K562 (cell line): ENCODE measurements around the gene LMNTD2. TPM values are rescaled to one million over a fixed set of nuclear protein-coding genes. Genes with fewer than 3 reads are reported as not detected.

Experiments used
- ATAC-seq: fragments of 200-7000 bp; cut with Tn5 transposase; 3 replicates; pipeline ENCODE4 v1.9.1; 2020; ENCODE audit warnings: moderate library complexity
- BruUV-seq: library from RNA; stranded (reverse); fragments of 400-500 nt; replicated peaks from 2 replicates; lab custom pipeline; 2021; lab: Mats Ljungman, UMichigan
- CTCF ChIA-PET: fragments of 300-600 bp; formaldehyde crosslinking; extraction: SDS; loops from one replicate; lab custom pipeline; 2021; ENCODE audit warnings: low intra/inter-chr PET ratio; lab: Yijun Ruan, JAX
- POLR2A ChIA-PET: fragments of 300-600, 350-650 bp; sonication (Branson Sonifier 250); formaldehyde crosslinking; extraction: SDS; loops from one replicate; lab custom pipeline; 2021; ENCODE audit warnings: antibody characterized with exemption, inconsistent platforms; lab: Yijun Ruan, JAX
- DNase-seq, 4 experiments: peaks; one replicate each; pipeline versions ENCODE4 v3.0.0 to v3.0.0-alpha.2; 2011 to 2018; ENCODE audit warnings: low spot score in 3 of 4, mixed read lengths in 3 of 4; ENCODE audit errors: extremely low read depth in 1 of 4
- FAIRE-seq: peaks from 2 replicates; lab custom pipeline; 2011; peaks lifted over from hg19 to GRCh38; lab: Jason Lieb, UNC
- H2AFZ ChIP-seq: 2 replicates; pipeline ENCODE4 v1.6.0; 2011; ENCODE audit warnings: low read depth, low read length, control low read depth, inconsistent platforms
- H3K27ac ChIP-seq: fragments of 200-600 bp; 3 replicates; pipeline ENCODE4 v1.8.0; 2011; ENCODE audit warnings: low read depth, mild to moderate bottlenecking, control low read depth, inconsistent platforms, low read length, moderate library complexity, mixed read lengths; ENCODE audit errors: extremely low read depth
- H3K27me3 ChIP-seq, 2 experiments: fragments of 300-600 bp in 1 of 2; 2 replicates in 1 of 2; 3 replicates in 1 of 2; pipeline versions ENCODE4 v1.6.0 to v1.8.0; 2011; ENCODE audit warnings: inconsistent platforms in 2 of 2, low read length in 2 of 2, mild to moderate bottlenecking in 1 of 2, mixed read lengths in 1 of 2, moderate library complexity in 1 of 2; ENCODE audit not compliant: control insufficient read depth in 2 of 2, insufficient read depth in 2 of 2
- H3K36me3 ChIP-seq: fragments of 300-600 bp; 3 replicates; pipeline ENCODE4 v1.8.0; 2011; ENCODE audit warnings: mild to moderate bottlenecking, low read length, inconsistent platforms; ENCODE audit not compliant: control insufficient read depth, insufficient read depth
- H3K4me1 ChIP-seq, 2 experiments: fragments of 200-600 bp in 1 of 2; replicated peaks in 1 of 2; 2 replicates in 1 of 2; 3 replicates in 1 of 2; pipeline versions ENCODE4 v1.5.1 to v1.8.0; 2011; ENCODE audit warnings: inconsistent platforms in 2 of 2, low read length in 2 of 2, mild to moderate bottlenecking in 1 of 2, mixed read lengths in 1 of 2, moderate library complexity in 1 of 2; ENCODE audit not compliant: control insufficient read depth in 2 of 2, insufficient read depth in 2 of 2
- H3K4me2 ChIP-seq: 2 replicates; pipeline ENCODE4 v1.6.1; 2011; ENCODE audit warnings: low read length, control low read depth, inconsistent platforms, mixed read lengths; ENCODE audit not compliant: insufficient read depth
- H3K4me3 ChIP-seq: fragments of 200-600 bp; sonication (generic), shearing (Covaris generic); 2 replicates; pipeline ENCODE4 v1.5.1; 2016; ENCODE audit warnings: control low read depth, inconsistent platforms
- H3K79me2 ChIP-seq: fragments of 200-600 bp; 3 replicates; pipeline ENCODE4 v1.8.0; 2011; ENCODE audit warnings: low read length, inconsistent platforms; ENCODE audit not compliant: control insufficient read depth, insufficient read depth
- H3K9ac ChIP-seq, 2 experiments: 2 replicates each; pipeline versions ENCODE4 v1.6.0 to v1.6.1; 2011; ENCODE audit warnings: low read depth in 2 of 2, low read length in 2 of 2, control low read depth in 1 of 2, inconsistent platforms in 1 of 2, mild to moderate bottlenecking in 1 of 2, mixed read lengths in 1 of 2; ENCODE audit not compliant: insufficient read depth in 1 of 2
- H3K9me1 ChIP-seq: one replicate; pipeline ENCODE4 v1.6.0; 2011; ENCODE audit warnings: inconsistent platforms, mild to moderate bottlenecking, low read length, moderate library complexity; ENCODE audit not compliant: control insufficient read depth, insufficient read depth
- H3K9me3 ChIP-seq: replicated peaks from 2 replicates; pipeline ENCODE4 v1.5.1; 2011; ENCODE audit warnings: low read depth, low read length, inconsistent platforms; ENCODE audit not compliant: control insufficient read depth, insufficient read depth
- H4K20me1 ChIP-seq: replicated peaks from 2 replicates; pipeline ENCODE4 v1.6.1; 2011; ENCODE audit warnings: low read length, inconsistent platforms, mixed read lengths; ENCODE audit not compliant: control insufficient read depth, insufficient read depth
- BRD9 ChIP-seq: fragments of 450-650 bp; IDR thresholded peaks from 2 replicates; pipeline ENCODE4 v1.6.1; 2018; ENCODE audit warnings: low read depth; ENCODE audit not compliant: partially characterized antibody
- CBFB ChIP-seq: sonication (generic); formaldehyde crosslinking; IDR thresholded peaks from 2 replicates; pipeline ENCODE4 v1.4.0; 2020; ENCODE audit warnings: mild to moderate bottlenecking, missing genetic modification reagents
- COPS2 ChIP-seq: fragments of 450-650 bp; conservative IDR thresholded peaks from 2 replicates; pipeline ENCODE4 v1.6.1; 2016; ENCODE audit warnings: mild to moderate bottlenecking, moderate library complexity
- ELF1 ChIP-seq: fragments of 200-800 bp; sonication (Bioruptor generic); IDR thresholded peaks from 2 replicates; pipeline ENCODE4 v1.6.1; 2016; ENCODE audit warnings: missing genetic modification characterization, missing compliant biosample characterization
- JUNB ChIP-seq: fragments of 450-650 bp; formaldehyde crosslinking; conservative IDR thresholded peaks from 2 replicates; pipeline ENCODE4 v1.4.0; 2020; ENCODE audit warnings: mild to moderate bottlenecking
- NKRF ChIP-seq: fragments of 450-650 bp; IDR thresholded peaks from 2 replicates; pipeline ENCODE4 v1.6.1; 2016; ENCODE audit warnings: borderline replicate concordance
- PCBP1 ChIP-seq: fragments of 200-400 bp; formaldehyde crosslinking; IDR thresholded peaks from 2 replicates; pipeline ENCODE4 v1.6.1; 2018; ENCODE audit warnings: mild to moderate bottlenecking, low read depth, low read length; ENCODE audit not compliant: poor library complexity, severe bottlenecking
- RBM14 ChIP-seq: fragments of 200-400 bp; formaldehyde crosslinking; IDR thresholded peaks from 2 replicates; pipeline ENCODE4 v1.6.1; 2018; ENCODE audit warnings: low read depth, mild to moderate bottlenecking, low read length, moderate library complexity, borderline replicate concordance; ENCODE audit not compliant: insufficient read depth
- SIRT6 ChIP-seq: IDR thresholded peaks from one replicate; pipeline ENCODE4 v1.6.1; 2012; ENCODE audit warnings: low read depth, mild to moderate bottlenecking, control low read depth, inconsistent platforms, low read length, moderate library complexity
- TCF7 ChIP-seq: sonication (generic); IDR thresholded peaks from 2 replicates; pipeline ENCODE4 v1.6.1; 2016; ENCODE audit warnings: antibody characterized with exemption, borderline replicate concordance
- ZFP36 ChIP-seq: fragments of 150-350 bp; IDR thresholded peaks from 2 replicates; pipeline ENCODE4 v1.6.1; 2018; ENCODE audit warnings: low read length, low read depth; ENCODE audit not compliant: partially characterized antibody
- ZNF347 ChIP-seq: fragments of 450-650 bp; formaldehyde crosslinking; IDR thresholded peaks from 2 replicates; pipeline ENCODE4 v1.4.0; 2020; ENCODE audit warnings: low read depth, mild to moderate bottlenecking, moderate library complexity
- WGBS: fragments of 100-300 bp; shearing (Covaris generic); methylation state at CpG from one replicate; pipeline ENCODE4 v1.1.6; 2016; ENCODE audit warnings: low coverage, mixed read lengths; ENCODE audit not compliant: insufficient coverage; ENCODE audit errors: missing lambda C conversion rate; 5-methylcytosine and 5-hydroxymethylcytosine counted together
- in situ Hi-C: fragments of 300-500 bp; cut with MboI; formaldehyde crosslinking; loops from 4 replicates; pipeline ENCODE4 v1.15.0; 2018; ENCODE audit warnings: inconsistent platforms, mixed read lengths
- intact Hi-C: fragments of 100-400 bp; cut with micrococcal nuclease; formaldehyde crosslinking; loops from 2 replicates; pipeline ENCODE4 v1.14.2; 2022
- polyA plus RNA-seq, 8 experiments: library from polyadenylated mRNA; depleted of rRNA in 4 of 8; stranded (reverse) in 5 of 8; unstranded in 3 of 8; fragments of >200 nt; fragmentation: Nextera tagmentation in 2 of 8; fragmentation: Illumina TruSeq in 1 of 8; extraction: Ambion mirVana in 2 of 8; extraction: Trizol in 1 of 8; gene quantifications; 2 replicates each; pipeline versions ENCODE4 v1.2.1 to v1.2.3, GENCODE V29; 2011 to 2014; ENCODE audit warnings: inconsistent platforms in 1 of 8, missing spikeins in 1 of 8
- total RNA-seq, 7 experiments: library from RNA; depleted of rRNA in 6 of 7; stranded (reverse); fragments of >200 nt in 6 of 7; fragmentation: Illumina TruSeq in 2 of 7; extraction: Trizol in 2 of 7; gene quantifications; 2 replicates each; pipeline versions ENCODE4 v1.2.1 to v1.2.3, GENCODE V29; 2011 to 2021; ENCODE audit warnings: low replicate concordance in 1 of 7
- TF ChIP-seq, protein P1 (sequence below): IDR thresholded peaks from 2 replicates; pipeline ENCODE4 v1.6.1; 2011; ENCODE audit warnings: borderline replicate concordance, low read depth, mild to moderate bottlenecking, moderate library complexity, low read length; ENCODE audit not compliant: insufficient read depth, poor library complexity, severe bottlenecking
- TF ChIP-seq, protein P2 (sequence below): sonication (generic); formaldehyde crosslinking; IDR thresholded peaks from 2 replicates; pipeline ENCODE4 v1.5.0; 2020; ENCODE audit warnings: missing genetic modification reagents

The LMNTD2 gene
- total and polyA plus RNA-seq, 9 of the 15 experiments (the other 6 are each of a cell fraction or from before 2014, with no cell fraction given), result 0.48 to 4.2 (median 1.5) TPM; not detected in 3

GRCh38 chr11:575996-576768 is 15.6 kb upstream of the LMNTD2 start, which contains the start of gene PHRF1:
TSS of gene PHRF1 (plus strand) at chr11:576470. CDS start at chr11:581513, 5,043 bp downstream.
- Histone ChIP-seq H2AFZ (peak within 1 kb of the TSS; percentile 99), H3K27me3 (no peaks in the 10 kb centered on the region), H3K9ac (peak within 1 kb of the TSS; percentile 97 to 100), H4K20me1 (peaks cover 40% of the 10 kb centered on the region), H3K4me1 (peaks cover 44 to 74% of the 10 kb centered on the region in 2 experiments), H3K27ac (peak within 1 kb of the TSS; percentile 100), H3K9me1 (peaks cover 12% of the 10 kb centered on the region), H3K9me3 (no peaks in the 10 kb centered on the region), H3K36me3 (peaks cover 36% of the 10 kb centered on the region; the same call in 2 of the 3 replicates), H3K4me2 (peak within 1 kb of the TSS; percentile 97), H3K79me2 (peaks cover 67% of the 10 kb centered on the region), H3K4me3 (peak within 1 kb of the TSS; percentile 90)
- ATAC-seq (peak; percentile 89), DNase-seq (peak; percentile 75 to 99 (median 94)), FAIRE-seq (peak; percentile 32)
- in situ Hi-C loops (no loop called here), intact Hi-C loops (no loop called here)
- WGBS, result 2% methylated on average over 37 of the region's 99 CpGs
- ChIA-PET POLR2A (interaction anchor here (0.5 to 1.2 kb wide), 11 partner anchors 8 to 373 kb away, joined by 3 to 6 read pairs (median 3); no protein-coding TSS in a partner anchor), CTCF (no interaction called here)
- no TSS peak for BruUV-seq
- TF ChIP-seq NKRF, result peak; percentile 48; the same call in 1 of the 2 replicates
- TF ChIP-seq, protein P1, sequence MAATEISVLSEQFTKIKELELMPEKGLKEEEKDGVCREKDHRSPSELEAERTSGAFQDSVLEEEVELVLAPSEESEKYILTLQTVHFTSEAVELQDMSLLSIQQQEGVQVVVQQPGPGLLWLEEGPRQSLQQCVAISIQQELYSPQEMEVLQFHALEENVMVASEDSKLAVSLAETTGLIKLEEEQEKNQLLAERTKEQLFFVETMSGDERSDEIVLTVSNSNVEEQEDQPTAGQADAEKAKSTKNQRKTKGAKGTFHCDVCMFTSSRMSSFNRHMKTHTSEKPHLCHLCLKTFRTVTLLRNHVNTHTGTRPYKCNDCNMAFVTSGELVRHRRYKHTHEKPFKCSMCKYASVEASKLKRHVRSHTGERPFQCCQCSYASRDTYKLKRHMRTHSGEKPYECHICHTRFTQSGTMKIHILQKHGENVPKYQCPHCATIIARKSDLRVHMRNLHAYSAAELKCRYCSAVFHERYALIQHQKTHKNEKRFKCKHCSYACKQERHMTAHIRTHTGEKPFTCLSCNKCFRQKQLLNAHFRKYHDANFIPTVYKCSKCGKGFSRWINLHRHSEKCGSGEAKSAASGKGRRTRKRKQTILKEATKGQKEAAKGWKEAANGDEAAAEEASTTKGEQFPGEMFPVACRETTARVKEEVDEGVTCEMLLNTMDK, result peak; percentile 16
- TF ChIP-seq SIRT6, result no peak
- no peak for TF ChIP-seq ZNF347 (CRISPR knock-in tag)
- TF ChIP-seq ZFP36, result no peak
- TF ChIP-seq RBM14, result no peak
- TF ChIP-seq, protein P2, sequence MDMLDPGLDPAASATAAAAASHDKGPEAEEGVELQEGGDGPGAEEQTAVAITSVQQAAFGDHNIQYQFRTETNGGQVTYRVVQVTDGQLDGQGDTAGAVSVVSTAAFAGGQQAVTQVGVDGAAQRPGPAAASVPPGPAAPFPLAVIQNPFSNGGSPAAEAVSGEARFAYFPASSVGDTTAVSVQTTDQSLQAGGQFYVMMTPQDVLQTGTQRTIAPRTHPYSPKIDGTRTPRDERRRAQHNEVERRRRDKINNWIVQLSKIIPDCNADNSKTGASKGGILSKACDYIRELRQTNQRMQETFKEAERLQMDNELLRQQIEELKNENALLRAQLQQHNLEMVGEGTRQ (CRISPR knock-in tag), result no peak
- TF ChIP-seq BRD9, result no peak
- TF ChIP-seq JUNB (CRISPR knock-in tag), result no peak
- TF ChIP-seq COPS2, result no peak
- peak; percentile 76 for TF ChIP-seq PCBP1
- TF ChIP-seq ELF1, result peak; percentile 99
- TF ChIP-seq CBFB (CRISPR knock-in tag), result no peak
- TF ChIP-seq TCF7, result no peak; the same call in 1 of the 2 replicates
